Adipocyte (in vitro differentiated cells): Measurements from ENCODE around the gene MRM2.
"Not testable (repeated sequence)": the region's sequence is repeated elsewhere in the genome, so short reads cannot be mapped to it uniquely, and the experiment has no call there.

Experiments
- DNase-seq: peaks from one replicate; pipeline ENCODE4 v3.0.0-alpha.2; 2015; ENCODE audit warnings: low read depth
- H3K27me3 ChIP-seq: replicated peaks from 2 replicates; pipeline ENCODE4 v1.7.0; 2013; ENCODE audit warnings: mild to moderate bottlenecking, low read length, moderate library complexity; ENCODE audit not compliant: control insufficient read depth, insufficient read depth
- H3K36me3 ChIP-seq: 2 replicates; pipeline ENCODE4 v1.7.0; 2013; ENCODE audit warnings: low read length, mild to moderate bottlenecking, moderate library complexity; ENCODE audit not compliant: control insufficient read depth, insufficient read depth, severe bottlenecking
- H3K4me1 ChIP-seq: 2 replicates; pipeline ENCODE4 v1.7.0; 2013; ENCODE audit warnings: mild to moderate bottlenecking, low read length, moderate library complexity; ENCODE audit not compliant: control insufficient read depth, insufficient read depth
- H3K4me3 ChIP-seq: 2 replicates; pipeline ENCODE4 v1.7.0; 2013; ENCODE audit warnings: mild to moderate bottlenecking, low read length, moderate library complexity
- H3K9ac ChIP-seq: 2 replicates; pipeline ENCODE4 v1.7.0; 2013; ENCODE audit warnings: mild to moderate bottlenecking, low read length, moderate library complexity
- H3K9me3 ChIP-seq: 2 replicates; pipeline ENCODE4 v1.7.0; 2013; ENCODE audit warnings: mild to moderate bottlenecking, low read length, moderate library complexity; ENCODE audit not compliant: control insufficient read depth

Gene MRM2

GRCh38 chr7:2278026-2278425 is 36.0 kb upstream of the MRM2 start:
- no peaks in the 10 kb centered on the region for H3K27me3 ChIP-seq
- no peak overlapping the region for H3K9ac ChIP-seq
- H3K9me3 ChIP-seq: no peaks in the 10 kb centered on the region
- peaks cover 8% of the 10 kb centered on the region for H3K4me1 ChIP-seq
- H3K4me3 ChIP-seq: no peak overlapping the region
- H3K36me3 ChIP-seq: peaks cover 13% of the 10 kb centered on the region
- no peak for DNase-seq

- Histone ChIP-seq H3K4me1 (peaks cover 8% of the 10 kb centered on the region), H3K36me3 (peaks cover 19% of the 10 kb centered on the region), H3K4me3 (no peak overlapping the region), H3K9me3 (no peaks in the 10 kb centered on the region), H3K27me3 (no peaks in the 10 kb centered on the region), H3K9ac (no peak overlapping the region)
- DNase-seq: no peak
Measured at GRCh38 chr7:2276107-2276506, 34.1 kb upstream of the MRM2 start.

- H3K4me3 ChIP-seq: no peak overlapping the region
- H3K9me3 ChIP-seq: no peaks in the 10 kb centered on the region
- peaks cover 7% of the 10 kb centered on the region for H3K4me1 ChIP-seq
- peaks cover 21% of the 10 kb centered on the region for H3K36me3 ChIP-seq
- DNase-seq: no peak
- no peak overlapping the region for H3K9ac ChIP-seq
- no peaks in the 10 kb centered on the region for H3K27me3 ChIP-seq
Measured at GRCh38 chr7:2275101-2275500, 33.1 kb upstream of the MRM2 start.

GRCh38 chr7:2274666-2275065 is 32.7 kb upstream of the MRM2 start:
- DNase-seq: no peak
- H3K27me3 ChIP-seq: no peaks in the 10 kb centered on the region
- no peaks in the 10 kb centered on the region for H3K9me3 ChIP-seq
- H3K36me3 ChIP-seq: peaks cover 21% of the 10 kb centered on the region
- H3K4me3 ChIP-seq: no peak overlapping the region
- H3K9ac ChIP-seq: no peak overlapping the region
- peaks cover 3% of the 10 kb centered on the region for H3K4me1 ChIP-seq

GRCh38 chr7:2273866-2274265 is 31.9 kb upstream of the MRM2 start:
- peaks cover 21% of the 10 kb centered on the region for H3K36me3 ChIP-seq
- no peak overlapping the region for H3K4me3 ChIP-seq
- H3K27me3 ChIP-seq: no peaks in the 10 kb centered on the region
- H3K9ac ChIP-seq: no peak overlapping the region
- DNase-seq: no peak
- H3K9me3 ChIP-seq: no peaks in the 10 kb centered on the region
- peaks cover 3% of the 10 kb centered on the region for H3K4me1 ChIP-seq

- no peaks in the 10 kb centered on the region for H3K27me3 ChIP-seq
- H3K9ac ChIP-seq: no peak overlapping the region
- peaks cover 21% of the 10 kb centered on the region for H3K36me3 ChIP-seq
- H3K4me3 ChIP-seq: no peak overlapping the region
- peaks cover 3% of the 10 kb centered on the region for H3K4me1 ChIP-seq
- H3K9me3 ChIP-seq: no peaks in the 10 kb centered on the region
- no peak for DNase-seq
Measured at GRCh38 chr7:2272031-2272430, 30.0 kb upstream of the MRM2 start.

- no peak overlapping the region for H3K4me3 ChIP-seq
- peaks cover 21% of the 10 kb centered on the region for H3K36me3 ChIP-seq
- no peak for DNase-seq
- no peaks in the 10 kb centered on the region for H3K27me3 ChIP-seq
- peaks cover 7% of the 10 kb centered on the region for H3K4me1 ChIP-seq
- no peaks in the 10 kb centered on the region for H3K9me3 ChIP-seq
- no peak overlapping the region for H3K9ac ChIP-seq
Measured at GRCh38 chr7:2271273-2272026, 29.4 kb upstream of the MRM2 start.

- H3K4me3 ChIP-seq: no peak overlapping the region
- no peak overlapping the region for H3K9ac ChIP-seq
- no peak for DNase-seq
- H3K36me3 ChIP-seq: peaks cover 21% of the 10 kb centered on the region
- H3K27me3 ChIP-seq: no peaks in the 10 kb centered on the region
- H3K9me3 ChIP-seq: no peaks in the 10 kb centered on the region
- H3K4me1 ChIP-seq: peaks cover 12% of the 10 kb centered on the region
Measured at GRCh38 chr7:2270495-2270894, 28.5 kb upstream of the MRM2 start.

- Histone ChIP-seq H3K4me1 (peaks cover 12% of the 10 kb centered on the region), H3K36me3 (peaks cover 20% of the 10 kb centered on the region), H3K27me3 (no peaks in the 10 kb centered on the region), H3K9ac (no peak overlapping the region), H3K9me3 (no peaks in the 10 kb centered on the region), H3K4me3 (no peak overlapping the region)
- peak; percentile 7 for DNase-seq
Measured at GRCh38 chr7:2269991-2270460, 28.0 kb upstream of the MRM2 start.

- H3K9ac ChIP-seq, H3K27me3 ChIP-seq, H3K9me3 ChIP-seq, H3K4me3 ChIP-seq: not testable (repeated sequence)
- Histone ChIP-seq H3K4me1 (peaks cover 12% of the 10 kb centered on the region), H3K36me3 (peaks cover 14% of the 10 kb centered on the region)
- peak; percentile 16 for DNase-seq
Measured at GRCh38 chr7:2269089-2269990, 27.3 kb upstream of the MRM2 start.

GRCh38 chr7:2266911-2267310 is 24.9 kb upstream of the MRM2 start:
- H3K9ac ChIP-seq: no peak overlapping the region
- DNase-seq: peak; percentile 56
- no peak overlapping the region for H3K4me3 ChIP-seq
- no peaks in the 10 kb centered on the region for H3K9me3 ChIP-seq
- H3K27me3 ChIP-seq: no peaks in the 10 kb centered on the region
- peaks cover 12% of the 10 kb centered on the region for H3K4me1 ChIP-seq
- peaks cover 22% of the 10 kb centered on the region for H3K36me3 ChIP-seq
